Cardiac fibroblast (primary cell): ENCODE measurements around the gene ATP8A2.
"Not testable (repeated sequence)": the region's sequence is repeated elsewhere in the genome, so short reads cannot be mapped to it uniquely, and the experiment has no call there.

Experiments used
- DNase-seq, 2 donors: peaks; one replicate each; pipeline versions ENCODE4 v3.0.0 to v3.0.0-alpha.2; 2010; ENCODE audit warnings: low read depth in 2 of 2
- H3K4me3 ChIP-seq, 2 donors: replicated peaks in 1 of 2; 1 replicate in 1 of 2; 2 replicates in 1 of 2; pipeline ENCODE4 v1.5.1; 2011; ENCODE audit warnings: low read depth in 2 of 2, low read length in 2 of 2, mild to moderate bottlenecking in 2 of 2, moderate library complexity in 1 of 2
- TF ChIP-seq, protein P1 (sequence below): IDR thresholded peaks from one replicate; pipeline ENCODE4 v1.5.1; 2011; ENCODE audit warnings: low read depth, mild to moderate bottlenecking, low read length, inconsistent platforms

Gene ATP8A2

GRCh38 chr13:25503856-25504255, 132.1 kb downstream of the ATP8A2 start:
- TF ChIP-seq, protein P1, sequence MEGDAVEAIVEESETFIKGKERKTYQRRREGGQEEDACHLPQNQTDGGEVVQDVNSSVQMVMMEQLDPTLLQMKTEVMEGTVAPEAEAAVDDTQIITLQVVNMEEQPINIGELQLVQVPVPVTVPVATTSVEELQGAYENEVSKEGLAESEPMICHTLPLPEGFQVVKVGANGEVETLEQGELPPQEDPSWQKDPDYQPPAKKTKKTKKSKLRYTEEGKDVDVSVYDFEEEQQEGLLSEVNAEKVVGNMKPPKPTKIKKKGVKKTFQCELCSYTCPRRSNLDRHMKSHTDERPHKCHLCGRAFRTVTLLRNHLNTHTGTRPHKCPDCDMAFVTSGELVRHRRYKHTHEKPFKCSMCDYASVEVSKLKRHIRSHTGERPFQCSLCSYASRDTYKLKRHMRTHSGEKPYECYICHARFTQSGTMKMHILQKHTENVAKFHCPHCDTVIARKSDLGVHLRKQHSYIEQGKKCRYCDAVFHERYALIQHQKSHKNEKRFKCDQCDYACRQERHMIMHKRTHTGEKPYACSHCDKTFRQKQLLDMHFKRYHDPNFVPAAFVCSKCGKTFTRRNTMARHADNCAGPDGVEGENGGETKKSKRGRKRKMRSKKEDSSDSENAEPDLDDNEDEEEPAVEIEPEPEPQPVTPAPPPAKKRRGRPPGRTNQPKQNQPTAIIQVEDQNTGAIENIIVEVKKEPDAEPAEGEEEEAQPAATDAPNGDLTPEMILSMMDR, result no peak
- DNase-seq, result no peak
- H3K4me3 ChIP-seq, result no peak overlapping the region

GRCh38 chr13:25507841-25508240, 136.1 kb downstream of the ATP8A2 start:
- TF ChIP-seq, protein P1, result no peak
- H3K4me3 ChIP-seq, result no peak overlapping the region
- no peak for DNase-seq

DNA sequence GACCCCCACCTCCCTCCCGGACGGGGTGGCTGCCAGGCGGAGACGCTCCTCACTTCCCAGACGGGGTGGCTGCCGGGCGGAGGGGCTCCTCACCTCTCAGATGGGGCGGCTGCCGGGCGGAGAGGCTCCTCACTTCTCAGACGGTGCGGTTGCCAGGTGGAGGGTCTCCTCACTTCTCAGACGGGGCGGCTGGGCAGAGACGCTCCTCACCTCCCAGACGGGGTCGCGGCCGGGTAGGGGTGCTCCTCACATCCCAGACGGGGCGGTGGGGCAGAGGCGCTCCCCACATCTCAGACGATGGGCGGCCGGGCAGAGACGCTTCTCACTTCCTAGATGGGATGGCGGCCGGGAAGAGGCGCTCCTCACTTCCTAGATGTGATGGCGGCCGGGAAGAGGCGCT, 141.3 kb downstream of the ATP8A2 start:
- H3K4me3 ChIP-seq, DNase-seq: not testable (repeated sequence)

DNA sequence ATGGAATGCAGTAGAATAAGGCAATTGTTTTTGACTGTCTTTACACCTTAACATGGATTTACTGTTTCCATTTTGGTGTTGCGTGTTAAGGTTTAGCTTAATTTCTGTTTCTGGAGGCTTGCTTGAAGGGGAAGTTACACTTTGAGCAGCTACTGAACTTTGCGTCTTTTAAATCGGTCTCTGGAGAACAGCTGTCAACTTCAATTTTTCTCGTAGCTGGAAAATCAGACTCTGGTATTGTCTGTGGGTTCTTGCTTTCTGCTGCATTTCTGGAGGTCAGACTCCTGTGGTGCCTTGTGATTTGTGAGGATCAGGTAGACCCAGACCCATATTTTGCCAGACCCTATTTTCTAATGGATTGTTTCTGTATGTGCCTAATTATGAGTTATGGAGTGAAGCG, 146.7 kb downstream of the ATP8A2 start:
- no peak overlapping the region for H3K4me3 ChIP-seq
- DNase-seq, result no peak
- TF ChIP-seq, protein P1, result no peak

DNA sequence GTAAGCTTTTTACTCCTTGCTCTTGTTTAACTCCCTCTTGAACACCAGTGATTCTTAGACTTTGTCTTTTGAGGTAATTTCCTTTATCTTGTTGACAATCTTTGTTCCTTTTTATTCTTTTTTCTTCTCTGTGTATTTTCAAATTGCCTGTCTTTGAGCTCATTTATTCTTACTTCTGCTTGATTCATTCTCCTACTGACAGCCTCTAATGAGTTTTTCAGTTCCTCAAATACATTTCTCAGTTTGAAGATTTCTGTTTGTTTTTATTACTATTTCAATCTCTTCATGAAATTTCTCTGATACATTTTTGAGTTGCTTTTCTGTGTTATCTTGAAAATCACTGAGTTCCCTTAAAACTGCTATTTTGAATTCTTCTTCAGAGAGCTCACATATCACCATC, 154.1 kb downstream of the ATP8A2 start:
- H3K4me3 ChIP-seq, result no peak overlapping the region
- no peak for DNase-seq
- TF ChIP-seq, protein P1, result no peak

DNA sequence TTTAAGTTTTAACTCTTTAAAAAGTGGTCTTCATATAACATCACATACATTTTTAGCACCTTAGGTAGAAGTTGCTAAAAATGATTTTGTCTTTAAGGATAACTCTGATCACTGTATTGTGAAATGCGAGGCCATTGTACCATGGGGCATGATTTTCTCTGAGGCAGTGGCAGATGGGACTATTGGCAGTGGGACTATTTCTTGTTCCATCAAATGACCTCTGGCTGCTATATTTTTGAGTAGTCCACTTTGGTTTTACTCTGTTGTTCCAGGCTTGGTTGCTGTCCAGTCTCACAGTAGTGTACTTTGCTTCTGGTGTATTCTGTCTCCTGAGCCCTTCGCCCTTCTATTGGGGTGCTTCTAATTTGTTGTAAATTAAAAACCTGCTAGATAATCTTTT, 156.5 kb downstream of the ATP8A2 start:
- DNase-seq, result no peak
- TF ChIP-seq, protein P1, result no peak

GRCh38 chr13:25529425-25529824, 157.7 kb downstream of the ATP8A2 start:
- TF ChIP-seq, protein P1, result no peak
- no peak for DNase-seq
- no peak overlapping the region for H3K4me3 ChIP-seq

More for the DNA sequence above, 156.5 kb downstream of the ATP8A2 start:
- no peak overlapping the region for H3K4me3 ChIP-seq

DNA sequence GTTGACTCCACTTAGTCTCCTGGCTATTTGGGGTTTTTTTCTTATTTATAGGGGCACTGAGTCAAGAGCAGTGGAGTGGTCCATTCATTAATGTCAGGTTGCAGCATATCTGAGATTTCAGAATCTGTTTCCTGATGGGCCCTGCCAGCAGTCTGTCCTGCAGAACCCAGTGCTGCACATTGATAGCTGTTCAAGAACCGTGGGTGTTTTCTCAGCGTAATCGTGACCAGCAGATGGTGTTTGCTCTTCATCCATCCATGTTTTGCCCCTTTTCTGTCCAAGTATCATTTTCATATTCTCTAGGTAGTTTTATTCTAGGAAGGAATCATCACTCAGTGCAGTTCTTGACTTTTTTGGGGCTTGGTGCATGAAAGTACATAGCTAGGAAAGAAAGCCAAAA, 166.5 kb downstream of the ATP8A2 start:
- TF ChIP-seq, protein P1, result no peak
- DNase-seq, result no peak
- no peak overlapping the region for H3K4me3 ChIP-seq
